Spleen (tissue), 11 donors: Measurements from ENCODE around the gene KLHL22. TPM values are rescaled to one million over a fixed set of nuclear protein-coding genes. Genes with fewer than 3 reads are reported as not detected.

Experiments used
- DNase-seq: peaks from one replicate; pipeline ENCODE4 v3.0.0-alpha.2; 2020
- H3K27ac ChIP-seq, 8 donors: fragments of 200-600 bp; sonication (generic) in 7 of 8; 1 replicate in 4 of 8; 2 replicates in 4 of 8; pipeline versions ENCODE4 v1.5.0 to v1.8.0; 2016 to 2021; ENCODE audit warnings: inconsistent platforms in 4 of 8, mild to moderate bottlenecking in 4 of 8, moderate library complexity in 1 of 8
- H3K27me3 ChIP-seq, 7 donors: fragments of 200-600 bp; sonication (generic) in 6 of 7; replicated peaks in 1 of 7; 1 replicate in 4 of 7; 2 replicates in 3 of 7; pipeline versions ENCODE4 v1.5.0 to v1.8.0; 2016 to 2021; ENCODE audit warnings: inconsistent platforms in 3 of 7, mild to moderate bottlenecking in 1 of 7
- H3K36me3 ChIP-seq, 6 donors: fragments of 200-600 bp; sonication (generic) in 5 of 6; 1 replicate in 4 of 6; 2 replicates in 2 of 6; pipeline versions ENCODE4 v1.5.0 to v1.8.0; 2016 to 2021; ENCODE audit warnings: inconsistent platforms in 2 of 6
- H3K4me1 ChIP-seq, 6 donors: fragments of 200-600 bp; sonication (generic) in 5 of 6; 1 replicate in 3 of 6; 2 replicates in 3 of 6; pipeline versions ENCODE4 v1.5.0 to v1.8.0; 2016 to 2021; ENCODE audit warnings: inconsistent platforms in 3 of 6
- H3K4me3 ChIP-seq, 8 donors: fragments of 200-600 bp; sonication (generic) in 7 of 8; 1 replicate in 4 of 8; 2 replicates in 4 of 8; pipeline versions ENCODE4 v1.5.0 to v1.8.0; 2016 to 2021; ENCODE audit warnings: inconsistent platforms in 4 of 8, mild to moderate bottlenecking in 4 of 8, moderate library complexity in 2 of 8
- H3K9me3 ChIP-seq, 8 donors: fragments of 200-600 bp; sonication (generic) in 7 of 8; 1 replicate in 4 of 8; 2 replicates in 4 of 8; pipeline versions ENCODE4 v1.5.0 to v1.8.0; 2016 to 2021; ENCODE audit warnings: inconsistent platforms in 4 of 8
- POLR2A ChIP-seq, 3 donors: fragments of 450-650 bp; IDR thresholded peaks; one replicate each; pipeline ENCODE4 v1.5.1; 2017; ENCODE audit warnings: antibody characterized with exemption in 3 of 3, mild to moderate bottlenecking in 1 of 3
- POLR2AphosphoS5 ChIP-seq, 3 donors: sonication (generic); formaldehyde crosslinking; IDR thresholded peaks; one replicate each; pipeline ENCODE4 v1.5.1; 2017; ENCODE audit warnings: antibody characterized with exemption in 3 of 3
- WGBS, 5 donors: extraction: QIAGEN DNeasy Blood & Tissue Kit in 3 of 5; methylation state at CpG; one replicate each; pipeline versions ENCODE4 v1.1.5 to v1.1.7; 2013 to 2018; 5-methylcytosine and 5-hydroxymethylcytosine counted together
- intact Hi-C: fragments of 100-400 bp; cut with DNase I; formaldehyde crosslinking; loops from one replicate; pipeline ENCODE4 v1.15.0; 2023; ENCODE audit warnings: low total_unique reads
- polyA plus RNA-seq, 3 donors: library from polyadenylated mRNA; stranded (reverse); fragments of 200-250 nt; gene quantifications; one replicate each; pipeline ENCODE4 v1.2.1, GENCODE V29; 2013
- total RNA-seq, 7 donors: library from RNA; depleted of rRNA in 3 of 7; stranded (reverse); fragments of >200 nt in 3 of 7; fragmentation: NEBNext Ultra II Directional in 4 of 7; extraction: Animal tissue kit (Norgen Biotek cat#: 25700) in 4 of 7; gene quantifications; one replicate each; pipeline versions ENCODE4 v1.1.0 to v1.2.1, GENCODE V29; 2016 to 2021
- TF ChIP-seq, protein P1 (sequence below), 11 experiments: fragments of 200-600 bp in 7 of 11; fragments of 450-650 bp in 4 of 11; sonication (generic) in 4 of 11; IDR thresholded peaks in 8 of 11; conservative IDR thresholded peaks in 3 of 11; 1 replicate in 7 of 11; 2 replicates in 4 of 11; pipeline versions ENCODE4 v1.4.0 to v1.8.0; 2016 to 2021; ENCODE audit warnings: antibody characterized with exemption in 11 of 11, inconsistent platforms in 4 of 11, mild to moderate bottlenecking in 1 of 11
- donor health status: healthy with polysubstance abuse.
- donor health status: DM: no; HTN: no; CAD: no; lungs with moderate emphysema.
- donor health status: DM: no; HTN: no; CAD: no.
- donor health status: Bipolar disorder and iron deficiency.
- donor health status: healthy.
- donor health status: DM: no; HTN: no; CAD: no.
- donor health status: DM: yes; HTN: yes; CAD: no.

The KLHL22 gene
- total and polyA plus RNA-seq, 10 donors: 14.0 to 40.6 (median 28.6) TPM

DNA sequence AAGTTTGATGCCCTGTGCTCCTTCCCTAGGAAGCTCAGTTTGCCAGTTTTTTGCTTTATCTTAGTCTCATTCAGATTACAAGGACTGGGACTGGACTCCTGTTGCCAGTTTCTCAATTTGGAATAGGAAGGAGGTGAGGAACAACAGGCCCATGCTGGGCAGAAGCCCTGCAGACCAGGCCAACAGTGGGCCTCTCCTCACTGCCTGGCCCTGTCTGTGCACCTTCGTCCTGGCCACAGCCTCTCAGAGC is 35.5 kb upstream of the KLHL22 start:
- H3K9me3 ChIP-seq: no peaks in the 10 kb centered on the region
- 25 to 68% (median 58%) methylated on average over 1 of the region's 1 CpG for WGBS, 5 donors

DNA sequence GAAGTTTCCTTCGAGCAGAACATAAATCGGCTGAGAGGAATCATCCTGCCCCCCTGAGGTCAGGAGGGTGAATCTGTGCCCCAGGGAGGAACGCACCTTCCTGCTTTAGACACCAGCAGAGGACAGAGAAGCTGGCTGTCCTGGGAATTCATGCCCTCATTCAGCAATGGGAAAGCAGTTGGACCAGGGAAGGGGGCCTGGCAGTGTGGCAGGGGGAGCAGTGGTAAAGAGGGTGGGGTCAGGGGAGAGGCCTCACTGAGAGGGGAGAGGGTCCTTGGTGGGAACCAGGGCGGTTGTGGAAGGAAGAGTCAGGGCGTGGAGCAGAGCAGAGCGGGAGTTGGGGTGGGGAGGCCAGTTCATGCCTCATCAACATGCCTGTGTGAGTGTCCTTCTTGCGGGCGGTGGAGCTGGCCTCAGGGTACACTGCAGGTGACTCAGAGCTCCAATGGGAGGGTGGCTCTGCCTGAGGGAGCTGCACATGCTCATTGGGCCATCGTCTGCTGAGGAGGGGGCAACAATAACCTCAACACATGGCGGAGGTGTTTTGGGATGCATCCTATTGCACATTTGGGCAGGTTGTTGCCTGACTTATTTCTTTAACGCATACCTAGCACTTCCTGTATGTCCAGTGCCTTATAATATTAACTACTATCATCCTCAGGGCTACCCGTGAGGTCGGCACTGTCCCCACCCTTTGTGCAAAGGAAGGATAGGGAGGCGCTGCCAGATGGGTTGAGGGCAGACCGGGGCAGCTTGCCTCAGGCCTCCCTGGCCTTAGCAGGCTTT is 35.0 kb upstream of the KLHL22 start:
- no peak overlapping the region for H3K4me3 ChIP-seq

More for the DNA sequence above, 35.5 kb upstream of the KLHL22 start:
- no peak overlapping the region for H3K4me3 ChIP-seq
- H3K4me1 ChIP-seq: peaks cover 35 to 97% (median 68%) of the 10 kb centered on the region in 6 donors
- no peaks in the 10 kb centered on the region for H3K27me3 ChIP-seq
- intact Hi-C loops: no loop called here
- no peak for DNase-seq
- peak overlapping the region in 7 of 8 donors; percentile 51 to 78 (median 71) for H3K27ac ChIP-seq
- peaks cover 0 to 88% (median 13%) of the 10 kb centered on the region in 6 donors for H3K36me3 ChIP-seq
- no peak for TF ChIP-seq POLR2AphosphoS5 (IDR thresholded peaks at IDR 0.05)
- TF ChIP-seq POLR2A (IDR thresholded peaks at IDR 0.05): no peak
- TF ChIP-seq, protein P1, sequence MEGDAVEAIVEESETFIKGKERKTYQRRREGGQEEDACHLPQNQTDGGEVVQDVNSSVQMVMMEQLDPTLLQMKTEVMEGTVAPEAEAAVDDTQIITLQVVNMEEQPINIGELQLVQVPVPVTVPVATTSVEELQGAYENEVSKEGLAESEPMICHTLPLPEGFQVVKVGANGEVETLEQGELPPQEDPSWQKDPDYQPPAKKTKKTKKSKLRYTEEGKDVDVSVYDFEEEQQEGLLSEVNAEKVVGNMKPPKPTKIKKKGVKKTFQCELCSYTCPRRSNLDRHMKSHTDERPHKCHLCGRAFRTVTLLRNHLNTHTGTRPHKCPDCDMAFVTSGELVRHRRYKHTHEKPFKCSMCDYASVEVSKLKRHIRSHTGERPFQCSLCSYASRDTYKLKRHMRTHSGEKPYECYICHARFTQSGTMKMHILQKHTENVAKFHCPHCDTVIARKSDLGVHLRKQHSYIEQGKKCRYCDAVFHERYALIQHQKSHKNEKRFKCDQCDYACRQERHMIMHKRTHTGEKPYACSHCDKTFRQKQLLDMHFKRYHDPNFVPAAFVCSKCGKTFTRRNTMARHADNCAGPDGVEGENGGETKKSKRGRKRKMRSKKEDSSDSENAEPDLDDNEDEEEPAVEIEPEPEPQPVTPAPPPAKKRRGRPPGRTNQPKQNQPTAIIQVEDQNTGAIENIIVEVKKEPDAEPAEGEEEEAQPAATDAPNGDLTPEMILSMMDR (IDR thresholded peaks at IDR 0.05 in 8 of 11, conservative IDR thresholded peaks at IDR 0.05 in 3 of 11): no peak

DNA sequence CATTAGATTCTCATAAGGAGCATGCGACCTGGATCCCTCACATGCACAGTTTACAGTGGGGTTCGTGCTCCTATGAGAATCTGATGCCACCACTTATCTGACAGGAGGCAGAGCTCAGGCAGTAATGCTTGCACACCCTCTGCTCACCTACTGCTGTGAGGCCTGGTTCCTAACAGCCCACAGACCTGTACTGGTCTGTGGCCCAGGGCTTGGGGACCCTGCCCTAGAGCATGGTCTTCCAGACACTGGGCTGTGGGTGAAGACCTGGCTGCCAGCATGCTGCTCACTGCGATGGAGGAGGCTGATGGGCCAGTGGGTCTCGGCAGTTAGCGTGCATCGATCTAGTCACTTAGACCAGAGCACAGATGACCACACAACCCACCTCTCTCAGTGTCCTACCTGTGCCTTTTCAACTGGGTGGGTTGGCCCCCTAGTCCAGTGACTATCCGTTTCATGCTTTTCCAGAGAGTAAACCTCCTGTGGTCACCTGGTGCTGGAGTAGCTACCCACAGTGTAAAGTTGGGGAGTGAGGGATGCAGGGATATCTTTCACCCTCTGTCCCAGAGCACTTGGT is 32.9 kb upstream of the KLHL22 start:
- 95 to 100% (median 96%) methylated on average over 4 to 7 of the region's 7 CpGs for WGBS, 5 donors
- H3K27ac ChIP-seq: peak overlapping the region in 2 of 8 donors; percentile 21 to 23
- H3K9me3 ChIP-seq: no peaks in the 10 kb centered on the region
- H3K36me3 ChIP-seq: peaks cover 0 to 78% (median 13%) of the 10 kb centered on the region in 6 donors
- DNase-seq: no peak
- peaks cover 38 to 97% (median 63%) of the 10 kb centered on the region in 6 donors for H3K4me1 ChIP-seq
- no peaks in the 10 kb centered on the region for H3K27me3 ChIP-seq
- intact Hi-C loops: no loop called here
- TF ChIP-seq POLR2A (IDR thresholded peaks at IDR 0.05) (no peak), POLR2AphosphoS5 (IDR thresholded peaks at IDR 0.05) (peak in 2 of 3 donors; percentile 14 to 44)
- H3K4me3 ChIP-seq: no peak overlapping the region

More for the DNA sequence above, 35.0 kb upstream of the KLHL22 start:
- no peak for DNase-seq
- WGBS, 5 donors: 64 to 86% (median 80%) methylated on average over 14 to 15 of the region's 15 CpGs
- H3K36me3 ChIP-seq: peaks cover 0 to 92% (median 13%) of the 10 kb centered on the region in 6 donors
- H3K27me3 ChIP-seq: no peaks in the 10 kb centered on the region
- peaks cover 35 to 98% (median 67%) of the 10 kb centered on the region in 6 donors for H3K4me1 ChIP-seq
- no peak for TF ChIP-seq POLR2A (IDR thresholded peaks at IDR 0.05)
- TF ChIP-seq POLR2AphosphoS5 (IDR thresholded peaks at IDR 0.05): peak in 2 of 3 donors; percentile 10 to 39
- H3K27ac ChIP-seq: peak overlapping the region in 7 of 8 donors; percentile 51 to 78 (median 71)
- H3K9me3 ChIP-seq: no peaks in the 10 kb centered on the region
- intact Hi-C loops: no loop called here

DNA sequence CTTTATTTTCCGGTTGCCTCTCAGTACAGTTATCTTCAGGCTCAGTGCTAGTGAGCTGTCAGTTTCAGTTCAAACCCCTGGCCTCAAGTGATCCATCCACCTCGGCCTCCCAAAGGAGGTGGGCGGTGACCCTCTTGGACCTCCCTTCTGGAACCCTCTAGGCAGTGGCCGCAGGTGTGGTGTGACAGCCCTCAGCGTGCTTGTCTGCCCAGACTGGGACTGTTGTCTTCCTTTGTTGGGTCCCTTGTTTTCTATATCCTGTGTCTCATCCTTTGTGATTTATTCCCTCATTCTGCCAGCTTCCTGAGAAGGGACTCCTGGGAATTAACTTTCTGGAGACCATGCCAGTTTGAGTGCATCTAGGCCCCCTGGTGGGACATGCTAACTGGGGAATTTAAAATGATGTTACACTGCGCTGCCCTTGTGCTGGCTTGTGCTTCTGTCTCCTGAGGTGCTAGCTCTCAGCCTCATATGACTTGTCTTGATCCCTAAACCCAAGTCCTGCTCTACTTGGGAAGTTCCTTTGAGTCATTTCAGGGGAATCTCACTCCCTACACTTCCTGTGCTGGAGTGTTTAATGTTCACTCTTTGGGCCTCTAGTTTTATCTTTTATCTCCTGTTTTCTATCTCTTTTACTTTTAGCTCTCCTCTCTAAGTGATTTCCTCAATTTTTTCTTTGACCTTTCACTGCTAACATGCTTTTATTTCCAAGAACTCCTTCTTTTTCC is 31.2 kb upstream of the KLHL22 start:
- peak overlapping the region in 6 of 8 donors; percentile 40 to 62 (median 50) for H3K27ac ChIP-seq
- TF ChIP-seq, protein P1 (IDR thresholded peaks at IDR 0.05 in 8 of 11, conservative IDR thresholded peaks at IDR 0.05 in 3 of 11): no peak
- no peak for TF ChIP-seq POLR2AphosphoS5 (IDR thresholded peaks at IDR 0.05)
- TF ChIP-seq POLR2A (IDR thresholded peaks at IDR 0.05): no peak
- H3K9me3 ChIP-seq: no peaks in the 10 kb centered on the region
- no peak overlapping the region for H3K4me3 ChIP-seq
- H3K36me3 ChIP-seq: peaks cover 0 to 73% (median 17%) of the 10 kb centered on the region in 6 donors
- 71 to 87% (median 83%) methylated on average over 6 of the region's 6 CpGs for WGBS, 5 donors
- intact Hi-C loops: no loop called here
- H3K4me1 ChIP-seq: peaks cover 31 to 97% (median 62%) of the 10 kb centered on the region in 6 donors
- DNase-seq: no peak
- no peaks in the 10 kb centered on the region for H3K27me3 ChIP-seq
